C4-2B (cell line): ENCODE measurements around the gene ALDH3A1.

Experiments used
- H3K27ac ChIP-seq: fragments of 450-650 bp; 2 replicates; pipeline ENCODE4 v1.5.1; 2017
- ZFX ChIP-seq: fragments of 450-650 bp; IDR thresholded peaks from 2 replicates; pipeline ENCODE4 v1.6.1; 2017
- TF ChIP-seq, protein P1 (sequence below): fragments of 450-650 bp; conservative IDR thresholded peaks from 2 replicates; pipeline ENCODE4 v1.5.1; 2017; ENCODE audit warnings: mild to moderate bottlenecking

ALDH3A1 gene

DNA sequence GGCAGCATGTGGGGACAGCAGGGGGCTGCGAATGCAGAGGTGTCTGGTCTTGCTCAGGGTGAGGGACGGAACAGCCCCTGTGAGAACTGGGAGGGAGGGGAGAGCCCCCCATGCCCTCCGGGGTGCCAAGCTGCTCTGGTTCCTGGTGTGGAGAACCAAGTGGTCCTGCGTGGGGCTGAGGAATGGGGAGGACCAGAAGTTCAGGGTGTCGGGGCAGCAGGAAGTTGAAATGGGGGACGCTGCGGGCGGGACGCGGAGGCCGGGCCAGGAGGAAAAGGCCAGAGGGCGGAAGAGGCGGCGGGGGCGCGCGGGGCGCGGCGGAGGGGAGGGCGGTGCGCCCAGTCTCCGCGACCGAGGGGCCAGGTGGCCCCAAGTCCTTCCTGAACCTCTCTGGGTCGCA is 3.6 kb downstream of the ALDH3A1 start:
- TF ChIP-seq, protein P1, sequence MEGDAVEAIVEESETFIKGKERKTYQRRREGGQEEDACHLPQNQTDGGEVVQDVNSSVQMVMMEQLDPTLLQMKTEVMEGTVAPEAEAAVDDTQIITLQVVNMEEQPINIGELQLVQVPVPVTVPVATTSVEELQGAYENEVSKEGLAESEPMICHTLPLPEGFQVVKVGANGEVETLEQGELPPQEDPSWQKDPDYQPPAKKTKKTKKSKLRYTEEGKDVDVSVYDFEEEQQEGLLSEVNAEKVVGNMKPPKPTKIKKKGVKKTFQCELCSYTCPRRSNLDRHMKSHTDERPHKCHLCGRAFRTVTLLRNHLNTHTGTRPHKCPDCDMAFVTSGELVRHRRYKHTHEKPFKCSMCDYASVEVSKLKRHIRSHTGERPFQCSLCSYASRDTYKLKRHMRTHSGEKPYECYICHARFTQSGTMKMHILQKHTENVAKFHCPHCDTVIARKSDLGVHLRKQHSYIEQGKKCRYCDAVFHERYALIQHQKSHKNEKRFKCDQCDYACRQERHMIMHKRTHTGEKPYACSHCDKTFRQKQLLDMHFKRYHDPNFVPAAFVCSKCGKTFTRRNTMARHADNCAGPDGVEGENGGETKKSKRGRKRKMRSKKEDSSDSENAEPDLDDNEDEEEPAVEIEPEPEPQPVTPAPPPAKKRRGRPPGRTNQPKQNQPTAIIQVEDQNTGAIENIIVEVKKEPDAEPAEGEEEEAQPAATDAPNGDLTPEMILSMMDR, result no peak
- TF ChIP-seq ZFX, result no peak
- H3K27ac ChIP-seq, result no peak overlapping the region

DNA sequence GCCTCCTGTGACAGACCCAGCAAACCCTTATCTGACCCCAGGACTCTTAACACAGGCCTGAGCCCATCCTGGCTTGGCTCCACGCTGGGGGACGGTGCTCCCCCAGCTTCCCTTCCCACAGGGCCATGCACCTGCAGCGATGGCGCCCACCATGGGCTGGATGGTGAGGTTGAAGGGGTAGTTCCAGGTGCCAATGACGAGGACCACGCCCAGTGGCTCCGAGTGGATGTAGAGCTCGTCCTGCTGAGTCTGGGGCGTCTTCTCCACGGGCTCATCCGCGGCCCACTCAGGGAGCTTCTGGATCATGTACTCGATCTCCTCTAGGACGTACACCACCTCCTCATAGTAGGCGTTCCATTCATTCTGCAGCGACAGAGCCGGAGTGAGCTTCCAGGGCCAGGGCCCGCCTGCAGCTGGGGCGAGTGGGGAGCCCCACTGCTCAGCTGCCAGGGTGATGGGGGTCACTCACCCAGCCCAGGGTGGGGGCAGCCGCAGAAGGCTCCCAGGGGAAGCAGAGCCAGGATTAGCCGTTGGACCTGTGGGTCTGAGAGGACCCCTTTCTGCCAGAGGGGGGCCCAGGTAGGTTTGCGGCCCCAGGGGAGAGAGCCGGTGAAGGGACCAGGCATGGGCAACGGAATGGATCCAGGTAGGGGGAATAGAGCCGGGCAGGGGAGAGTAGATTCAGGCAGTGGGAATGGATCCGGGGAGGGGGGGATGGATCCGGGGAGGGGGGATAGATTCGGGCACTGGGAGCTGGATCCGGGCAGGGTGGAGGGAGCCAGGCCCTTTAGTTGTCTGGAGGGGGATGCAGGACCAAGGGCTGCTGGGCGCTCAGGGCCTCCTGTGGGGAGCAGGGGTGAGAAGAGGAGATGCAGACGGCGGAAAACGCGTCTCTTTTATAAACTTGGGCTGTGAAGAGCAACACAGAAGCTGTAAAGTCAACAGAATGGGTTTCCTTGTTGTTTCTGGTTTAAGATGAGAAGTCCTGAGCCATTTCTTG is 4.7 kb downstream of the ALDH3A1 start:
- TF ChIP-seq ZFX, result no peak
- TF ChIP-seq, protein P1, result no peak

DNA sequence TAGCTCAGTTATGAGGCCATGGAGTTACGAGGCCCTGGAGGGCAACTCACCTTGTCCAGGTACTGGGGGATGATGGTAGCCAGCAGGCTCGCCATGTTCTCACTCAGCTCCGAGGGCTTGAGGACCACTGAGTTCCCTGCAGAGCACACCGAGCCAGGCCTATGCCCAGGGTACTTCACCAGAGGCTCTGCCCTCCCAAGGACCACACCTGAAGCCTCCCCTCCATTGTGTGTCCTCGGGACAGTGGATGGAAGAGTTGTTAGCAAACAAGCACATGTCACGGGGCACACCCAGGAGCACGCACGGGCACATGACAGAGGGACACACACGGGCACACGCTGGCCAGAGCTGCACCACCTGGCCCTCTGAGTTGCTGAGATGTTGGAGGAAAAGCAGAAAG is 5.6 kb downstream of the ALDH3A1 start:
- TF ChIP-seq, protein P1, result no peak
- TF ChIP-seq ZFX, result no peak
- H3K27ac ChIP-seq, result no peak overlapping the region

More for the DNA sequence above, 4.7 kb downstream of the ALDH3A1 start:
- H3K27ac ChIP-seq, result no peak overlapping the region

DNA sequence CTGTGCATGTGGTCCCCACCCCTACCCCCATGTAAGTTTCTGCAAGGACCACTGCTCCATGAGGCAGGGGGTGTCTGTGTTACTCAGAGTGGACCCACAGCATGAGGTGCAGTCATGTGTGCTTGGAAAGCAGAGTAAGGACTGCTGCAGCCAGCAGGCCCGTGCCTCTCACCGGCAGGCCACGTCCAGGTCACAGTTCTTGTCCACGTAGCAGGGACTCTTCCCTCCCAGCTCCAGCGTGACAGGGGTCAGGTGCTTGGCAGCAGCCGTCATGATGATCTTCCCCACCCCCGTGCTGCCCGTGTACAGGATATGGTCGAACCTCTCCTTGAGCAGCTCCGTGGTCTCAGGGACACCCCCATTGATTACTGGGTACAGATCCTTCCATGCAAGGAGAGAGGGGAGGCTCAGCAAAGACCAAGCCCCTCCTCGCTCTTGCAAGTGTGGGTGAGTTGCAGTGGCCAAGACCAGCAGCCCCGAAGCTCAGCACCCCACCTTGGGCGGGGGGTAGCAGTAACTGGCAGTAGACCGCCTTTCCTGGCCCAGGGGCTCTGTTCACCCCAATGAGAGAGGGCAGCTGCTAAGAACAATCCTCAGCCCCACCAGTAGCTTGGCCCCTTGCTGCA is 6.2 kb downstream of the ALDH3A1 start:
- no peak overlapping the region for H3K27ac ChIP-seq
- no peak for TF ChIP-seq ZFX
- TF ChIP-seq, protein P1, result no peak

DNA sequence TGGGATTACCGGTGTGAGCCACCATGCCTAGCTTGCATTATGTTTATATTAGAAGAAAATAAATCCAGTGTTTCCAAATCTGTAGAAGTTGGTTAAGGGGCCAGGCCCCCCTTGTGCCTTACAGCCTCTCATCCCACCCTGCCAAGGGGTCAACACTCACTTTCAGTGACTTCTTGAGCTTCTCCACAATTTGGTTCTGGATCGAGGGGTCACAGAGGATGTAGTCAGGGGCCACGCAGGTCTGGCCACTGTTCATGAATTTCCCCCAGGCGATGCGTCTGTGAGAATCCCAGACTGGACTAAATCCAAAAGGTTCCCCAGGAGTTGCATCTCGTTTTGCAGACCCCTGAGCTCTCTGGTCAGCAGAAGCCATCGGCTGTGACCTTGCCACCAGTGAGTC is 7.2 kb downstream of the ALDH3A1 start:
- TF ChIP-seq ZFX, result no peak
- TF ChIP-seq, protein P1, result no peak
- H3K27ac ChIP-seq, result no peak overlapping the region

DNA sequence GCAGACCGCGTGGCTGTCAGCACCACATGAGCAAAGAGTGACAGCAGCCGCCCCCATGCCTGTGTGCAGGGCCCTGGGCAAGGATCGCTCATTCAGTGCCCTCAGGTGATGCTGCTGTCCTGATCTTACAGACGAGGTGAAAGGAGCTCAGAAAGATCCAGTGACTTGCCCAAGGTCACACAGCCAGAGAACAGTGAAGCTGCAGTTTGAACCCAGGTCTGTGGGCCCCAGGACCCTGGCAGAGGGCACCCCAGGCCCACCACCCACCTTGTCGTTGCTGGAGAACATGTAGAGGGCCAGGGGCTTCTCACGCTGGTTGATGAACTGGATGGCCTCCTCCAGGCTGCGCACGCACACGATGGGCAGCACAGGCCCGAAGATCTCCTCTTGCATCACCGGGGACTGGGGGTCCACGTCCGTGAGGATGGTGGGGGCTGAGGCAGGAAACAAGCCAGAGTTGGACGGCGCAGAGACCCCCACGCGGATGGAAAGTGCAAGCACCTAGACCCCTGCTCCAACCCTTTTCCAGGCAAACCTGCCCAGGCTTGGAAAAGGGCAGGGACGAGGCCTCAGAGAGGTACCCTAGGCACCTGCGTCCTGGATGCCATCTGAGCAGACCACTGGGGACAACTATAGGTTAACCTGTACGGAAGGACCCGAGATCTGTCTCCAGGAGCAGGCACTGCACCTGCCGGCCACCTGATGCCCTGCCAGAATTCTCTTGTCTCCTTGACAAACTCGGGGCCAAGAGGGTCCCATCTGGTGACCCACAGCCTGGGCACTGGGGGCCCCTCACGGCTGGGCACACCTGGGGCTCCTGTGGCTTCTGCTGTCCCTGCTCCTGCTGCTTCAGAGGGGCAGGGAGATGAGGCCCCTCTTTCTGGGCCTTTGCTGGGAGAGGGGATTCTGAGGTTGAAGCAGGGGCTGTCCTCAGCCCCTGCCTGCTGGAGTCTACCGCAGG is 8.6 kb downstream of the ALDH3A1 start:
- H3K27ac ChIP-seq, result no peak overlapping the region
- TF ChIP-seq, protein P1, result no peak
- TF ChIP-seq ZFX, result no peak
